GM23338 (cell line): Measurements from ENCODE around the gene RELL1. TPM values are rescaled to one million over a fixed set of nuclear protein-coding genes. Genes with fewer than 3 reads are reported as not detected.
A peak's percentile ranks its signal among the peaks of the same experiment; 100 is the strongest.

Source experiments
- ATAC-seq: fragments of 200-7000 bp; cut with Tn5 transposase; 3 replicates; pipeline ENCODE4 v1.9.1; 2020
- DNase-seq: peaks from one replicate; pipeline ENCODE4 v3.0.0-alpha.2; 2015; ENCODE audit warnings: low spot score
- H2AFZ ChIP-seq: fragments of 200-600 bp; sonication (generic); 2 replicates; pipeline ENCODE4 v1.8.0; 2016; ENCODE audit warnings: antibody characterized with exemption, mild to moderate bottlenecking, moderate library complexity
- H3F3A ChIP-seq: fragments of 200-600 bp; sonication (generic); replicated peaks from 2 replicates; pipeline ENCODE4 v1.8.0; 2017; ENCODE audit warnings: antibody characterized with exemption, mixed run types, low read depth
- H3K27ac ChIP-seq: fragments of 200-600 bp; sonication (generic); 2 replicates; pipeline ENCODE4 v1.6.1; 2016; ENCODE audit warnings: low read depth
- H3K27me3 ChIP-seq: fragments of 200-600 bp; sonication (generic); 2 replicates; pipeline ENCODE4 v1.8.0; 2016; ENCODE audit warnings: mild to moderate bottlenecking, mixed run types, moderate library complexity; ENCODE audit not compliant: insufficient read depth
- H3K36me3 ChIP-seq: fragments of 200-600 bp; sonication (generic); 2 replicates; pipeline ENCODE4 v1.8.0; 2016; ENCODE audit warnings: mild to moderate bottlenecking; ENCODE audit not compliant: insufficient read depth
- H3K4me1 ChIP-seq: fragments of 200-600 bp; sonication (generic); 2 replicates; pipeline ENCODE4 v1.8.0; 2016; ENCODE audit warnings: mild to moderate bottlenecking, moderate library complexity; ENCODE audit not compliant: insufficient read depth
- H3K4me2 ChIP-seq: fragments of 200-600 bp; sonication (generic); 2 replicates; pipeline ENCODE4 v1.7.1; 2017; ENCODE audit warnings: mixed run types
- H3K4me3 ChIP-seq: fragments of 200-600 bp; sonication (generic); 2 replicates; pipeline ENCODE4 v1.6.1; 2016; ENCODE audit warnings: mixed run types
- H3K79me2 ChIP-seq: fragments of 200-600 bp; sonication (generic); replicated peaks from 2 replicates; pipeline ENCODE4 v1.8.0; 2017; ENCODE audit warnings: mild to moderate bottlenecking; ENCODE audit not compliant: insufficient read depth
- H3K9me2 ChIP-seq: fragments of 200-600 bp; sonication (generic); 2 replicates; pipeline ENCODE4 v1.8.0; 2017; ENCODE audit not compliant: insufficient read depth
- H4K20me1 ChIP-seq: fragments of 200-600 bp; sonication (generic); replicated peaks from 2 replicates; pipeline ENCODE4 v1.8.0; 2017; ENCODE audit warnings: mild to moderate bottlenecking; ENCODE audit not compliant: insufficient read depth
- H3K27ac Mint-ChIP-seq: 2 replicates; pipeline ENCODE4 v1.8.0; 2020; ENCODE audit warnings: inconsistent platforms, mild to moderate bottlenecking, moderate library complexity, mixed read lengths
- H3K27me3 Mint-ChIP-seq: 3 replicates; pipeline ENCODE4 v1.8.0; 2022; ENCODE audit warnings: low read depth, mild to moderate bottlenecking, moderate library complexity, mixed read lengths, inconsistent platforms; ENCODE audit not compliant: insufficient read depth, poor library complexity
- H3K36me3 Mint-ChIP-seq: 3 replicates; pipeline ENCODE4 v1.8.0; 2021; ENCODE audit warnings: low read depth, mild to moderate bottlenecking, inconsistent platforms, moderate library complexity, mixed read lengths
- H3K4me1 Mint-ChIP-seq: 3 replicates; pipeline ENCODE4 v1.8.0; 2020; ENCODE audit warnings: mild to moderate bottlenecking, inconsistent platforms, mixed read lengths
- H3K4me3 Mint-ChIP-seq: 3 replicates; pipeline ENCODE4 v1.8.0; 2021; ENCODE audit warnings: moderate library complexity, mild to moderate bottlenecking, inconsistent platforms, mixed read lengths
- H3K9me3 Mint-ChIP-seq: 3 replicates; pipeline ENCODE4 v1.8.0; 2020; ENCODE audit warnings: moderate library complexity, mild to moderate bottlenecking, inconsistent platforms, mixed read lengths
- CREB1 ChIP-seq: fragments of 250-450 bp; sonication (Bioruptor Pico); IDR thresholded peaks from 2 replicates; pipeline ENCODE4 v1.5.0; 2020; ENCODE audit warnings: low read depth, mild to moderate bottlenecking, moderate library complexity
- EZH2phosphoT487 ChIP-seq: fragments of 200-600 bp; sonication (generic); IDR thresholded peaks from one replicate; pipeline ENCODE4 v1.8.1; 2018; ENCODE audit warnings: antibody characterized with exemption; ENCODE audit not compliant: unreplicated experiment
- NANOG ChIP-seq: IDR thresholded peaks from 2 replicates; pipeline ENCODE4 v1.6.1; 2016; ENCODE audit warnings: antibody characterized with exemption, borderline replicate concordance
- POLR2AphosphoS5 ChIP-seq: IDR thresholded peaks from 2 replicates; pipeline ENCODE4 v1.6.1; 2016; ENCODE audit warnings: antibody characterized with exemption, low read depth
- polyA plus RNA-seq: library from polyadenylated mRNA; unstranded; fragments of >200 nt; fragmentation: Nextera tagmentation; extraction: Ambion mirVana; gene quantifications from 2 replicates; pipeline ENCODE4 v1.2.1, GENCODE V29; 2016
- total RNA-seq: library from RNA; depleted of rRNA; stranded (reverse); fragments of >200 nt; shearing (Covaris generic); gene quantifications from 2 replicates; pipeline ENCODE4 v1.2.3, GENCODE V29; 2014
- TF ChIP-seq, protein P1 (sequence below): IDR thresholded peaks from 2 replicates; pipeline ENCODE4 v1.6.1; 2016; ENCODE audit warnings: antibody characterized with exemption
- TF ChIP-seq, protein P2 (sequence below), 2 experiments: fragments of 200-600 bp in 1 of 2; sonication (generic) in 1 of 2; conservative IDR thresholded peaks; 2 replicates each; pipeline versions ENCODE4 v1.5.1 to v1.6.1; 2016 to 2017; ENCODE audit warnings: antibody characterized with exemption in 2 of 2, low read depth in 2 of 2, mild to moderate bottlenecking in 2 of 2, moderate library complexity in 1 of 2
- TF ChIP-seq, protein P3 (sequence below): IDR thresholded peaks from one replicate; pipeline ENCODE4 v1.6.1; 2018; ENCODE audit warnings: antibody characterized with exemption; ENCODE audit not compliant: unreplicated experiment
- TF ChIP-seq, protein P4 (sequence below): fragments of 250-450 bp; sonication (Bioruptor Pico); IDR thresholded peaks from 2 replicates; pipeline ENCODE4 v1.5.0; 2020; ENCODE audit warnings: mild to moderate bottlenecking, moderate library complexity

Gene RELL1
- total and polyA plus RNA-seq, 2 experiments from 2014 or later = 2.8 to 28.5 TPM

DNA sequence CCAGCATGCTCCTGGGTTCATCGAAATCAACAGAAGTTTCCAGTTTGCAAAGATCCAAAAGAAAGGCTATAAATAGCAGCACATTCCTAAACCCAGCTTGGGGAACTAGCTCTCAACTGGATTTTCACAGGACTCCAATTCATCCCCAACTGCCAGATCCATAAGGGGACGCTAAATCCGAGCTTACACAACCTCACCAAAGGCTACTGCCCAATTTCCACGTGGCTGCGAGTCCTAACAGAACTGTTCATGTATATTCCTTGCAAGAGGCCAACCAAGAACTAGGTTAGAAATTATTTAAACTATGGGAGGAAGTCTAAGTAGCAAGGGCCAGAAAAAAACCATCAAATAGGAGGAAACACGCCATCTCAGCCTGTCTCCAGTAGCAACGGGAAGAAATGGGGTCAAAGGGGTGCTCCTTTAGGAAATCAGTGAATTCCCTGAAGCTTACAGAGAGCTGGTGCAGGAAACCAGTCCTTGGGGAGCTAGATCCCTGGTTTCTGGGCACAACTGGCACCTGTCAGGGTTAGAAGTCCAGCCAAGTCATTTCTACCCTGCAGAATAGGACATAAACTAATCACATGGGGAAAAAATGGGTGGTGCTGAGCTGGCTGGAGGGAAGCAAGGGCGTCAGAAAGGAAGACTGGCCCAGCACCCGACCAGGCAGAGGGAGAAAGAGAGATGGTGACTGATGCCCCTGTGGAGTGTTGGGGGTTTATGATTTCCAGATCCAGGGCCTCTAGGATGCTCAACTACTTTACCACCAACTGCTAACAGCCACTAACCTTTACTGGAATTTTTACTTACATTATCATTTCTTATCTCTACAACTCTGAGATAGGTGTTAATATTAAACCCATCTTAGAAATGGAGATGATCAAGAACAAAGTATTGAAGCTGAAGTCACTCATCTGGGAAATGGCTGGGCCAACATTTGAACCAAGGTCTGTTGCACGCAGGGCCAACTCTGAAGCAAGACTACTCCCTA lies 20.5 kb downstream of the RELL1 start:
- Mint-ChIP-seq H3K27me3 (peaks cover 14% of the 10 kb centered on the region), H3K36me3 (peaks cover 8% of the 10 kb centered on the region; the same call in 2 of the 3 replicates), H3K4me3 (no peak overlapping the region), H3K27ac (no peak overlapping the region), H3K9me3 (peaks cover 7% of the 10 kb centered on the region; the same call in 2 of the 3 replicates), H3K4me1 (peaks cover 57% of the 10 kb centered on the region)
- H2AFZ ChIP-seq = no peak overlapping the region
- H3K27me3 ChIP-seq = no peaks in the 10 kb centered on the region
- H3K36me3 ChIP-seq = no peaks in the 10 kb centered on the region; the same call in 1 of the 2 replicates
- no peak for TF ChIP-seq EZH2phosphoT487
- TF ChIP-seq, protein P1, sequence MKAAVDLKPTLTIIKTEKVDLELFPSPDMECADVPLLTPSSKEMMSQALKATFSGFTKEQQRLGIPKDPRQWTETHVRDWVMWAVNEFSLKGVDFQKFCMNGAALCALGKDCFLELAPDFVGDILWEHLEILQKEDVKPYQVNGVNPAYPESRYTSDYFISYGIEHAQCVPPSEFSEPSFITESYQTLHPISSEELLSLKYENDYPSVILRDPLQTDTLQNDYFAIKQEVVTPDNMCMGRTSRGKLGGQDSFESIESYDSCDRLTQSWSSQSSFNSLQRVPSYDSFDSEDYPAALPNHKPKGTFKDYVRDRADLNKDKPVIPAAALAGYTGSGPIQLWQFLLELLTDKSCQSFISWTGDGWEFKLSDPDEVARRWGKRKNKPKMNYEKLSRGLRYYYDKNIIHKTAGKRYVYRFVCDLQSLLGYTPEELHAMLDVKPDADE = no peak
- TF ChIP-seq NANOG = no peak
- TF ChIP-seq CREB1 (CRISPR knock-in tag) = no peak
- TF ChIP-seq, protein P2, sequence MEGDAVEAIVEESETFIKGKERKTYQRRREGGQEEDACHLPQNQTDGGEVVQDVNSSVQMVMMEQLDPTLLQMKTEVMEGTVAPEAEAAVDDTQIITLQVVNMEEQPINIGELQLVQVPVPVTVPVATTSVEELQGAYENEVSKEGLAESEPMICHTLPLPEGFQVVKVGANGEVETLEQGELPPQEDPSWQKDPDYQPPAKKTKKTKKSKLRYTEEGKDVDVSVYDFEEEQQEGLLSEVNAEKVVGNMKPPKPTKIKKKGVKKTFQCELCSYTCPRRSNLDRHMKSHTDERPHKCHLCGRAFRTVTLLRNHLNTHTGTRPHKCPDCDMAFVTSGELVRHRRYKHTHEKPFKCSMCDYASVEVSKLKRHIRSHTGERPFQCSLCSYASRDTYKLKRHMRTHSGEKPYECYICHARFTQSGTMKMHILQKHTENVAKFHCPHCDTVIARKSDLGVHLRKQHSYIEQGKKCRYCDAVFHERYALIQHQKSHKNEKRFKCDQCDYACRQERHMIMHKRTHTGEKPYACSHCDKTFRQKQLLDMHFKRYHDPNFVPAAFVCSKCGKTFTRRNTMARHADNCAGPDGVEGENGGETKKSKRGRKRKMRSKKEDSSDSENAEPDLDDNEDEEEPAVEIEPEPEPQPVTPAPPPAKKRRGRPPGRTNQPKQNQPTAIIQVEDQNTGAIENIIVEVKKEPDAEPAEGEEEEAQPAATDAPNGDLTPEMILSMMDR (conservative IDR thresholded peaks at IDR 0.05; ENCODE audit: low read depth in 2 of 2) = no peak
- TF ChIP-seq, protein P3, sequence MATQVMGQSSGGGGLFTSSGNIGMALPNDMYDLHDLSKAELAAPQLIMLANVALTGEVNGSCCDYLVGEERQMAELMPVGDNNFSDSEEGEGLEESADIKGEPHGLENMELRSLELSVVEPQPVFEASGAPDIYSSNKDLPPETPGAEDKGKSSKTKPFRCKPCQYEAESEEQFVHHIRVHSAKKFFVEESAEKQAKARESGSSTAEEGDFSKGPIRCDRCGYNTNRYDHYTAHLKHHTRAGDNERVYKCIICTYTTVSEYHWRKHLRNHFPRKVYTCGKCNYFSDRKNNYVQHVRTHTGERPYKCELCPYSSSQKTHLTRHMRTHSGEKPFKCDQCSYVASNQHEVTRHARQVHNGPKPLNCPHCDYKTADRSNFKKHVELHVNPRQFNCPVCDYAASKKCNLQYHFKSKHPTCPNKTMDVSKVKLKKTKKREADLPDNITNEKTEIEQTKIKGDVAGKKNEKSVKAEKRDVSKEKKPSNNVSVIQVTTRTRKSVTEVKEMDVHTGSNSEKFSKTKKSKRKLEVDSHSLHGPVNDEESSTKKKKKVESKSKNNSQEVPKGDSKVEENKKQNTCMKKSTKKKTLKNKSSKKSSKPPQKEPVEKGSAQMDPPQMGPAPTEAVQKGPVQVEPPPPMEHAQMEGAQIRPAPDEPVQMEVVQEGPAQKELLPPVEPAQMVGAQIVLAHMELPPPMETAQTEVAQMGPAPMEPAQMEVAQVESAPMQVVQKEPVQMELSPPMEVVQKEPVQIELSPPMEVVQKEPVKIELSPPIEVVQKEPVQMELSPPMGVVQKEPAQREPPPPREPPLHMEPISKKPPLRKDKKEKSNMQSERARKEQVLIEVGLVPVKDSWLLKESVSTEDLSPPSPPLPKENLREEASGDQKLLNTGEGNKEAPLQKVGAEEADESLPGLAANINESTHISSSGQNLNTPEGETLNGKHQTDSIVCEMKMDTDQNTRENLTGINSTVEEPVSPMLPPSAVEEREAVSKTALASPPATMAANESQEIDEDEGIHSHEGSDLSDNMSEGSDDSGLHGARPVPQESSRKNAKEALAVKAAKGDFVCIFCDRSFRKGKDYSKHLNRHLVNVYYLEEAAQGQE = no peak
- no peak for TF ChIP-seq POLR2AphosphoS5
- TF ChIP-seq, protein P4, sequence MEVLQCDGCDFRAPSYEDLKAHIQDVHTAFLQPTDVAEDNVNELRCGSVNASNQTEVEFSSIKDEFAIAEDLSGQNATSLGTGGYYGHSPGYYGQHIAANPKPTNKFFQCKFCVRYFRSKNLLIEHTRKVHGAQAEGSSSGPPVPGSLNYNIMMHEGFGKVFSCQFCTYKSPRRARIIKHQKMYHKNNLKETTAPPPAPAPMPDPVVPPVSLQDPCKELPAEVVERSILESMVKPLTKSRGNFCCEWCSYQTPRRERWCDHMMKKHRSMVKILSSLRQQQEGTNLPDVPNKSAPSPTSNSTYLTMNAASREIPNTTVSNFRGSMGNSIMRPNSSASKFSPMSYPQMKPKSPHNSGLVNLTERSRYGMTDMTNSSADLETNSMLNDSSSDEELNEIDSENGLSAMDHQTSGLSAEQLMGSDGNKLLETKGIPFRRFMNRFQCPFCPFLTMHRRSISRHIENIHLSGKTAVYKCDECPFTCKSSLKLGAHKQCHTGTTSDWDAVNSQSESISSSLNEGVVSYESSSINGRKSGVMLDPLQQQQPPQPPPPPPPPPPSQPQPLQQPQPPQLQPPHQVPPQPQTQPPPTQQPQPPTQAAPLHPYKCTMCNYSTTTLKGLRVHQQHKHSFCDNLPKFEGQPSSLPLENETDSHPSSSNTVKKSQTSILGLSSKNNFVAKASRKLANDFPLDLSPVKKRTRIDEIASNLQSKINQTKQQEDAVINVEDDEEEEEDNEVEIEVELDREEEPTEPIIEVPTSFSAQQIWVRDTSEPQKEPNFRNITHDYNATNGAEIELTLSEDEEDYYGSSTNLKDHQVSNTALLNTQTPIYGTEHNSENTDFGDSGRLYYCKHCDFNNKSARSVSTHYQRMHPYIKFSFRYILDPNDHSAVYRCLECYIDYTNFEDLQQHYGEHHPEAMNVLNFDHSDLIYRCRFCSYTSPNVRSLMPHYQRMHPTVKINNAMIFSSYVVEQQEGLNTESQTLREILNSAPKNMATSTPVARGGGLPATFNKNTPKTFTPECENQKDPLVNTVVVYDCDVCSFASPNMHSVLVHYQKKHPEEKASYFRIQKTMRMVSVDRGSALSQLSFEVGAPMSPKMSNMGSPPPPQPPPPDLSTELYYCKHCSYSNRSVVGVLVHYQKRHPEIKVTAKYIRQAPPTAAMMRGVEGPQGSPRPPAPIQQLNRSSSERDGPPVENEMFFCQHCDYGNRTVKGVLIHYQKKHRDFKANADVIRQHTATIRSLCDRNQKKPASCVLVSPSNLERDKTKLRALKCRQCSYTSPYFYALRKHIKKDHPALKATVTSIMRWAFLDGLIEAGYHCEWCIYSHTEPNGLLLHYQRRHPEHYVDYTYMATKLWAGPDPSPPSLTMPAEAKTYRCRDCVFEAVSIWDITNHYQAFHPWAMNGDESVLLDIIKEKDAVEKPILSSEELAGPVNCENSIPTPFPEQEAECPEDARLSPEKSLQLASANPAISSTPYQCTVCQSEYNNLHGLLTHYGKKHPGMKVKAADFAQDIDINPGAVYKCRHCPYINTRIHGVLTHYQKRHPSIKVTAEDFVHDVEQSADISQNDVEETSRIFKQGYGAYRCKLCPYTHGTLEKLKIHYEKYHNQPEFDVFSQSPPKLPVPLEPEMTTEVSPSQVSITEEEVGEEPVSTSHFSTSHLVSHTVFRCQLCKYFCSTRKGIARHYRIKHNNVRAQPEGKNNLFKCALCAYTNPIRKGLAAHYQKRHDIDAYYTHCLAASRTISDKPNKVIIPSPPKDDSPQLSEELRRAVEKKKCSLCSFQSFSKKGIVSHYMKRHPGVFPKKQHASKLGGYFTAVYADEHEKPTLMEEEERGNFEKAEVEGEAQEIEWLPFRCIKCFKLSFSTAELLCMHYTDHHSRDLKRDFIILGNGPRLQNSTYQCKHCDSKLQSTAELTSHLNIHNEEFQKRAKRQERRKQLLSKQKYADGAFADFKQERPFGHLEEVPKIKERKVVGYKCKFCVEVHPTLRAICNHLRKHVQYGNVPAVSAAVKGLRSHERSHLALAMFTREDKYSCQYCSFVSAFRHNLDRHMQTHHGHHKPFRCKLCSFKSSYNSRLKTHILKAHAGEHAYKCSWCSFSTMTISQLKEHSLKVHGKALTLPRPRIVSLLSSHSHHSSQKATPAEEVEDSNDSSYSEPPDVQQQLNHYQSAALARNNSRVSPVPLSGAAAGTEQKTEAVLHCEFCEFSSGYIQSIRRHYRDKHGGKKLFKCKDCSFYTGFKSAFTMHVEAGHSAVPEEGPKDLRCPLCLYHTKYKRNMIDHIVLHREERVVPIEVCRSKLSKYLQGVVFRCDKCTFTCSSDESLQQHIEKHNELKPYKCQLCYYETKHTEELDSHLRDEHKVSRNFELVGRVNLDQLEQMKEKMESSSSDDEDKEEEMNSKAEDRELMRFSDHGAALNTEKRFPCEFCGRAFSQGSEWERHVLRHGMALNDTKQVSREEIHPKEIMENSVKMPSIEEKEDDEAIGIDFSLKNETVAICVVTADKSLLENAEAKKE (CRISPR knock-in tag) = no peak
- no peak overlapping the region for H3K4me3 ChIP-seq
- H3K79me2 ChIP-seq = peaks cover 32% of the 10 kb centered on the region
- peak overlapping the region; percentile 67 for H3K4me2 ChIP-seq
- ATAC-seq = no peak
- no peak overlapping the region for H3K27ac ChIP-seq
- peaks cover 52% of the 10 kb centered on the region for H3K4me1 ChIP-seq
- no peak for DNase-seq
- peaks cover 2% of the 10 kb centered on the region; the same call in 1 of the 2 replicates for H3K9me2 ChIP-seq
- H3F3A ChIP-seq = no peaks in the 10 kb centered on the region; the same call in 1 of the 2 replicates
- H4K20me1 ChIP-seq = peaks cover 6% of the 10 kb centered on the region
